Astrocyte (in vitro differentiated cells and primary cell): Measurements from ENCODE around the gene ACAD11. TPM values are rescaled to one million over a fixed set of nuclear protein-coding genes. Genes with fewer than 3 reads are reported as not detected.
A peak's percentile ranks its signal among the peaks of the same experiment; 100 is the strongest.

Experiments used
- DNase-seq: peaks from one replicate; pipeline ENCODE4 v3.0.0-alpha.2; 2010; ENCODE audit warnings: low read depth
- FAIRE-seq: peaks from 2 replicates; lab custom pipeline; 2011; peaks lifted over from hg19 to GRCh38; lab: Jason Lieb, UNC
- H2AFZ ChIP-seq: 2 replicates; pipeline ENCODE4 v1.6.0; 2012; ENCODE audit warnings: low read depth, low read length, inconsistent platforms
- H3K27ac ChIP-seq: 2 replicates; pipeline ENCODE4 v1.5.1; 2011; ENCODE audit warnings: low read depth, low read length, inconsistent platforms
- H3K27me3 ChIP-seq: 2 replicates; pipeline ENCODE4 v1.6.0; 2011; ENCODE audit warnings: low read length, inconsistent platforms; ENCODE audit not compliant: insufficient read depth
- H3K36me3 ChIP-seq: 2 replicates; pipeline ENCODE4 v1.5.1; 2011; ENCODE audit warnings: low read length, inconsistent platforms; ENCODE audit not compliant: insufficient read depth
- H3K4me1 ChIP-seq: 2 replicates; pipeline ENCODE4 v1.5.1; 2011; ENCODE audit warnings: low read length, inconsistent platforms; ENCODE audit not compliant: insufficient read depth
- H3K4me2 ChIP-seq: 2 replicates; pipeline ENCODE4 v1.6.0; 2012; ENCODE audit warnings: low read length, inconsistent platforms
- H3K4me3 ChIP-seq: 2 replicates; pipeline ENCODE4 v1.5.1; 2011; ENCODE audit warnings: low read depth, mild to moderate bottlenecking, low read length, inconsistent platforms; ENCODE audit not compliant: insufficient read depth
- H3K79me2 ChIP-seq: 2 replicates; pipeline ENCODE4 v1.6.0; 2012; ENCODE audit warnings: mild to moderate bottlenecking, low read length, inconsistent platforms; ENCODE audit not compliant: insufficient read depth
- H3K9ac ChIP-seq: 2 replicates; pipeline ENCODE4 v1.6.0; 2012; ENCODE audit warnings: mild to moderate bottlenecking, low read length, inconsistent platforms
- H3K9me3 ChIP-seq: 2 replicates; pipeline ENCODE4 v1.5.1; 2012; ENCODE audit warnings: low read depth, mild to moderate bottlenecking, low read length, inconsistent platforms; ENCODE audit not compliant: insufficient read depth
- H4K20me1 ChIP-seq: 2 replicates; pipeline ENCODE4 v1.6.0; 2012; ENCODE audit warnings: low read length, inconsistent platforms; ENCODE audit not compliant: insufficient read depth
- H3K27ac Mint-ChIP-seq: one replicate; pipeline ENCODE4 v1.8.0; 2021; ENCODE audit warnings: mild to moderate bottlenecking, mixed read lengths; ENCODE audit not compliant: unreplicated experiment
- H3K27me3 Mint-ChIP-seq: one replicate; pipeline ENCODE4 v1.8.0; 2021; ENCODE audit warnings: low read depth, mixed read lengths; ENCODE audit not compliant: unreplicated experiment
- H3K36me3 Mint-ChIP-seq: one replicate; pipeline ENCODE4 v1.8.0; 2021; ENCODE audit warnings: low read depth, mixed read lengths; ENCODE audit not compliant: unreplicated experiment
- H3K4me1 Mint-ChIP-seq: one replicate; pipeline ENCODE4 v1.8.0; 2021; ENCODE audit warnings: low read depth, mixed read lengths; ENCODE audit not compliant: unreplicated experiment
- H3K4me3 Mint-ChIP-seq: one replicate; pipeline ENCODE4 v1.8.0; 2021; ENCODE audit warnings: mild to moderate bottlenecking, moderate library complexity, mixed read lengths; ENCODE audit not compliant: unreplicated experiment
- H3K9me3 Mint-ChIP-seq: one replicate; pipeline ENCODE4 v1.8.0; 2021; ENCODE audit warnings: mild to moderate bottlenecking, mixed read lengths; ENCODE audit not compliant: unreplicated experiment
- EZH2 ChIP-seq: IDR thresholded peaks from 2 replicates; pipeline ENCODE4 v1.6.1; 2012; ENCODE audit warnings: mild to moderate bottlenecking, low read length, inconsistent platforms; ENCODE audit not compliant: insufficient read depth
- total RNA-seq: library from RNA; stranded (reverse); gene quantifications from 2 replicates; pipeline ENCODE4 v1.2.1, GENCODE V29; 2021
- TF ChIP-seq, protein P1 (sequence below): IDR thresholded peaks from 2 replicates; pipeline ENCODE4 v1.5.1; 2011; ENCODE audit warnings: low read depth, mild to moderate bottlenecking, inconsistent platforms, low read length, moderate library complexity; ENCODE audit not compliant: insufficient read depth

Gene ACAD11
- total RNA-seq, 1 donor from 2014 or later: 13.0 TPM

GRCh38 chr3:132539681-132540080 is 119.9 kb downstream of the ACAD11 start:
- no peaks in the 10 kb centered on the region for H3K27me3 ChIP-seq
- TF ChIP-seq EZH2: no peak
- TF ChIP-seq, protein P1, sequence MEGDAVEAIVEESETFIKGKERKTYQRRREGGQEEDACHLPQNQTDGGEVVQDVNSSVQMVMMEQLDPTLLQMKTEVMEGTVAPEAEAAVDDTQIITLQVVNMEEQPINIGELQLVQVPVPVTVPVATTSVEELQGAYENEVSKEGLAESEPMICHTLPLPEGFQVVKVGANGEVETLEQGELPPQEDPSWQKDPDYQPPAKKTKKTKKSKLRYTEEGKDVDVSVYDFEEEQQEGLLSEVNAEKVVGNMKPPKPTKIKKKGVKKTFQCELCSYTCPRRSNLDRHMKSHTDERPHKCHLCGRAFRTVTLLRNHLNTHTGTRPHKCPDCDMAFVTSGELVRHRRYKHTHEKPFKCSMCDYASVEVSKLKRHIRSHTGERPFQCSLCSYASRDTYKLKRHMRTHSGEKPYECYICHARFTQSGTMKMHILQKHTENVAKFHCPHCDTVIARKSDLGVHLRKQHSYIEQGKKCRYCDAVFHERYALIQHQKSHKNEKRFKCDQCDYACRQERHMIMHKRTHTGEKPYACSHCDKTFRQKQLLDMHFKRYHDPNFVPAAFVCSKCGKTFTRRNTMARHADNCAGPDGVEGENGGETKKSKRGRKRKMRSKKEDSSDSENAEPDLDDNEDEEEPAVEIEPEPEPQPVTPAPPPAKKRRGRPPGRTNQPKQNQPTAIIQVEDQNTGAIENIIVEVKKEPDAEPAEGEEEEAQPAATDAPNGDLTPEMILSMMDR: no peak
- no peak overlapping the region for H3K27ac ChIP-seq
- H2AFZ ChIP-seq: no peak overlapping the region
- no peak for FAIRE-seq
- Mint-ChIP-seq H3K4me1 (peaks cover 21% of the 10 kb centered on the region), H3K36me3 (peaks cover 6% of the 10 kb centered on the region), H3K4me3 (no peak overlapping the region), H3K9me3 (no peaks in the 10 kb centered on the region), H3K27me3 (no peaks in the 10 kb centered on the region), H3K27ac (no peak overlapping the region)
- H3K9me3 ChIP-seq: no peaks in the 10 kb centered on the region
- no peak overlapping the region for H3K4me2 ChIP-seq
- H4K20me1 ChIP-seq: no peaks in the 10 kb centered on the region
- peaks cover 26% of the 10 kb centered on the region for H3K36me3 ChIP-seq
- H3K79me2 ChIP-seq: no peaks in the 10 kb centered on the region
- no peak overlapping the region for H3K9ac ChIP-seq
- peaks cover 27% of the 10 kb centered on the region for H3K4me1 ChIP-seq
- no peak for DNase-seq
- H3K4me3 ChIP-seq: no peak overlapping the region

DNA sequence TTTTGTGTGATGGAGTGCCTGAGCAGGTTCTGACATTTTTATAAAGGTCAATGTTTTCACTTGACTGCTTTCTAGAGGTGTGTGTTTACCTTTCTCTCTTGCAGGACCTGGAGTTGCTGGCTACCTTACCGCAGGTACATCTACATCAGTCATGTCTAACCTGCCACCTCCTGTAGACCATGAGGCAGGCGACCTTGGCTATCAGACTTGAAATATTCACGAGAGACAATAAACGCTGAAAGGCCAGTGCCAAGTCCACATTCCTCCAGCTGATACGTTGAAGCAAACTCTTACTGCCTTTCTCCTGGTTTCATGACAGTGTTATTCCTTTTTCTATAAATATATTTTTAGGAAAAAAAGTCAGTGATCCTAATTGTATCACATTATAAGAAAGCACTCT is 121.5 kb downstream of the ACAD11 start:
- H3K4me3 Mint-ChIP-seq: no peak overlapping the region
- no peaks in the 10 kb centered on the region for H3K27me3 ChIP-seq
- H3K4me1 ChIP-seq: peaks cover 22% of the 10 kb centered on the region
- no peaks in the 10 kb centered on the region for H4K20me1 ChIP-seq
- H3K79me2 ChIP-seq: no peaks in the 10 kb centered on the region
- peaks cover 31% of the 10 kb centered on the region for H3K36me3 ChIP-seq
- H3K9me3 ChIP-seq: no peaks in the 10 kb centered on the region
- no peaks in the 10 kb centered on the region for H3K27me3 Mint-ChIP-seq
- H3K9ac ChIP-seq: no peak overlapping the region
- no peak for FAIRE-seq
- no peak overlapping the region for H3K4me2 ChIP-seq
- H3K9me3 Mint-ChIP-seq: no peaks in the 10 kb centered on the region
- no peak for TF ChIP-seq EZH2
- H3K4me3 ChIP-seq: no peak overlapping the region
- peaks cover 17% of the 10 kb centered on the region for H3K4me1 Mint-ChIP-seq
- DNase-seq: no peak
- no peak overlapping the region for H3K27ac ChIP-seq
- H2AFZ ChIP-seq: no peak overlapping the region
- no peak overlapping the region for H3K27ac Mint-ChIP-seq
- H3K36me3 Mint-ChIP-seq: peaks cover 8% of the 10 kb centered on the region

DNA sequence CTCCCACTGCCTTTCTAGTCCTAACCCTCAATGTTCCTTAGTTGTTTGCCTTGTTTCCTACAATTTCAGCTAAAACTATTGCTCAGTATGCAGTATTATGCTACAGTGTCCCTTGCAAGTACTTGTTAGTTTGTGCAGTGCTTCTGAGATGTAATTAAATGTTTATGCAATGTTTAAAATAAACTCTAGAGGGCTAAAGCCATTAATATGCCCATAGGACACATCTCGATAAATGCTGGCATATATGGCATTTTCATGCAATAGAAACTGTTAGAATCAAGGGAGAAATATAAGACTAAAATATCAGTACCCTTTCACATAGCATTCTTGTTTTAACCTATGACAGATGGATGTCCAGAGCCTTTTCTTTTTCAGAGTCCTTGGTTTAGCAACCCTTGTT is 122.3 kb downstream of the ACAD11 start:
- H3K9me3 Mint-ChIP-seq: no peaks in the 10 kb centered on the region

More for the DNA sequence above, 122.3 kb downstream of the ACAD11 start:
- Mint-ChIP-seq H3K4me1 (peaks cover 9% of the 10 kb centered on the region), H3K4me3 (no peak overlapping the region), H3K36me3 (peaks cover 8% of the 10 kb centered on the region), H3K27ac (peak overlapping the region; percentile 47), H3K27me3 (no peaks in the 10 kb centered on the region)
- Histone ChIP-seq H3K4me3 (no peak overlapping the region), H2AFZ (no peak overlapping the region), H3K79me2 (no peaks in the 10 kb centered on the region), H3K4me1 (peaks cover 15% of the 10 kb centered on the region), H3K9me3 (no peaks in the 10 kb centered on the region), H3K27ac (no peak overlapping the region), H3K9ac (no peak overlapping the region), H3K36me3 (peaks cover 31% of the 10 kb centered on the region), H3K4me2 (no peak overlapping the region), H3K27me3 (no peaks in the 10 kb centered on the region), H4K20me1 (no peaks in the 10 kb centered on the region)
- FAIRE-seq: no peak
- no peak for DNase-seq
- TF ChIP-seq EZH2: no peak
- TF ChIP-seq, protein P1: no peak
